H9 (cell line): ENCODE measurements around the gene DNER. TPM values are rescaled to one million over a fixed set of nuclear protein-coding genes. Genes with fewer than 3 reads are reported as not detected.

Experiments
- DNase-seq: peaks from one replicate; pipeline ENCODE4 v3.0.0-alpha.2; 2017
- H2AFZ ChIP-seq: one replicate; pipeline ENCODE4 v1.6.1; 2013; ENCODE audit warnings: mild to moderate bottlenecking, low read length, control low read depth, moderate library complexity
- H2AK5ac ChIP-seq: 2 replicates; pipeline ENCODE4 v1.6.1; 2013; ENCODE audit warnings: low read length, control low read depth, mixed read lengths; ENCODE audit not compliant: insufficient read length
- H2BK120ac ChIP-seq: one replicate; pipeline ENCODE4 v1.6.1; 2013; ENCODE audit warnings: low read depth, mild to moderate bottlenecking, low read length, control low read depth, inconsistent platforms; ENCODE audit not compliant: poor library complexity, severe bottlenecking
- H2BK12ac ChIP-seq: 2 replicates; pipeline ENCODE4 v1.6.1; 2013; ENCODE audit warnings: low read length, control low read depth, mixed read lengths, low read depth; ENCODE audit not compliant: insufficient read length
- H2BK15ac ChIP-seq: 2 replicates; pipeline ENCODE4 v1.6.1; 2013; ENCODE audit warnings: low read depth, low read length, control low read depth
- H2BK20ac ChIP-seq: one replicate; pipeline ENCODE4 v1.6.1; 2013; ENCODE audit warnings: low read depth, mild to moderate bottlenecking, low read length, control low read depth, inconsistent platforms; ENCODE audit not compliant: poor library complexity, severe bottlenecking
- H2BK5ac ChIP-seq: 2 replicates; pipeline ENCODE4 v1.6.1; 2013; ENCODE audit warnings: low read length, control low read depth, mixed read lengths; ENCODE audit not compliant: insufficient read length
- H3K14ac ChIP-seq: 2 replicates; pipeline ENCODE4 v1.6.1; 2013; ENCODE audit warnings: low read length, control low read depth; ENCODE audit not compliant: insufficient read depth
- H3K18ac ChIP-seq: 2 replicates; pipeline ENCODE4 v1.6.1; 2013; ENCODE audit warnings: low read depth, mild to moderate bottlenecking, mixed read lengths, low read length, control low read depth; ENCODE audit not compliant: insufficient read length
- H3K23ac ChIP-seq: 2 replicates; pipeline ENCODE4 v1.6.1; 2013; ENCODE audit warnings: low read length, control low read depth, mixed read lengths, low read depth; ENCODE audit not compliant: insufficient read length
- H3K23me2 ChIP-seq: 2 replicates; pipeline ENCODE4 v1.6.1; 2013; ENCODE audit warnings: low read depth, mild to moderate bottlenecking, mixed read lengths, low read length, control low read depth; ENCODE audit not compliant: insufficient read length, poor library complexity, severe bottlenecking
- H3K27ac ChIP-seq: 2 replicates; pipeline ENCODE4 v1.5.1; 2013; ENCODE audit warnings: low read length, control low read depth, mixed read lengths, low read depth; ENCODE audit not compliant: insufficient read length
- H3K27me3 ChIP-seq: 2 replicates; pipeline ENCODE4 v1.6.1; 2013; ENCODE audit warnings: low read length, control low read depth, inconsistent platforms; ENCODE audit not compliant: insufficient read depth
- H3K4ac ChIP-seq: 2 replicates; pipeline ENCODE4 v1.6.1; 2013; ENCODE audit warnings: low read depth, mild to moderate bottlenecking, control low read depth, inconsistent platforms, low read length, moderate library complexity
- H3K4me1 ChIP-seq: 2 replicates; pipeline ENCODE4 v1.6.1; 2013; ENCODE audit warnings: low read length, control low read depth, inconsistent platforms; ENCODE audit not compliant: insufficient read depth
- H3K4me2 ChIP-seq: 2 replicates; pipeline ENCODE4 v1.6.1; 2013; ENCODE audit warnings: low read length, control low read depth, mixed read lengths; ENCODE audit not compliant: insufficient read length, insufficient read depth
- H3K56ac ChIP-seq: 2 replicates; pipeline ENCODE4 v1.6.1; 2013; ENCODE audit warnings: low read depth, mild to moderate bottlenecking, mixed read lengths, low read length, control low read depth; ENCODE audit not compliant: insufficient read length
- H3K79me1 ChIP-seq: 2 replicates; pipeline ENCODE4 v1.6.1; 2013; ENCODE audit warnings: low read depth, mild to moderate bottlenecking, moderate library complexity, low read length, control low read depth, inconsistent platforms; ENCODE audit not compliant: insufficient read depth, poor library complexity, severe bottlenecking
- H3K79me2 ChIP-seq: 2 replicates; pipeline ENCODE4 v1.6.1; 2013; ENCODE audit warnings: low read length, control low read depth, inconsistent platforms; ENCODE audit not compliant: insufficient read depth
- H3K9ac ChIP-seq: 2 replicates; pipeline ENCODE4 v1.6.1; 2013; ENCODE audit warnings: low read length, control low read depth, mixed read lengths; ENCODE audit not compliant: insufficient read length; ENCODE audit errors: extremely low read depth
- H3K9me3 ChIP-seq: one replicate; pipeline ENCODE4 v1.6.1; 2013; ENCODE audit warnings: low read depth, low read length, inconsistent platforms; ENCODE audit not compliant: control insufficient read depth
- H3T11ph ChIP-seq: one replicate; pipeline ENCODE4 v1.6.1; 2013; ENCODE audit warnings: mild to moderate bottlenecking, low read length, control low read depth, inconsistent platforms
- H4K20me1 ChIP-seq: one replicate; pipeline ENCODE4 v1.6.1; 2013; ENCODE audit not compliant: control insufficient read depth, insufficient read length, insufficient read depth
- H4K5ac ChIP-seq: 2 replicates; pipeline ENCODE4 v1.6.1; 2013; ENCODE audit warnings: low read depth, mild to moderate bottlenecking, mixed read lengths, low read length, control low read depth; ENCODE audit not compliant: insufficient read length
- H4K8ac ChIP-seq: replicated peaks from 2 replicates; pipeline ENCODE4 v1.6.1; 2013; ENCODE audit warnings: low read length, control low read depth, mixed read lengths, low read depth; ENCODE audit not compliant: insufficient read length
- H4K91ac ChIP-seq: 2 replicates; pipeline ENCODE4 v1.6.1; 2013; ENCODE audit warnings: low read depth, mild to moderate bottlenecking, moderate library complexity, mixed read lengths, low read length, control low read depth; ENCODE audit not compliant: insufficient read length
- H3K27ac Mint-ChIP-seq, 3 experiments: 2 replicates in 2 of 3; 3 replicates in 1 of 3; pipeline ENCODE4 v1.8.0; 2020 to 2021; ENCODE audit warnings: mixed read lengths in 3 of 3, mild to moderate bottlenecking in 1 of 3, moderate library complexity in 1 of 3
- H3K27me3 Mint-ChIP-seq: 2 replicates; pipeline ENCODE4 v1.8.0; 2021; ENCODE audit warnings: low read depth, mild to moderate bottlenecking, moderate library complexity, mixed read lengths
- H3K36me3 Mint-ChIP-seq, 3 experiments: 2 replicates in 2 of 3; 3 replicates in 1 of 3; pipeline ENCODE4 v1.8.0; 2020 to 2021; ENCODE audit warnings: low read depth in 3 of 3, mixed read lengths in 3 of 3; ENCODE audit not compliant: insufficient read depth in 1 of 3
- H3K4me1 Mint-ChIP-seq, 2 experiments: 2 replicates each; pipeline ENCODE4 v1.8.0; 2020; ENCODE audit warnings: mixed read lengths in 2 of 2
- H3K4me3 Mint-ChIP-seq, 2 experiments: 2 replicates in 1 of 2; 3 replicates in 1 of 2; pipeline ENCODE4 v1.8.0; 2020 to 2021; ENCODE audit warnings: mild to moderate bottlenecking in 2 of 2, mixed read lengths in 2 of 2, moderate library complexity in 1 of 2
- H3K9me3 Mint-ChIP-seq, 2 experiments: 2 replicates in 1 of 2; 3 replicates in 1 of 2; pipeline ENCODE4 v1.8.0; 2020; ENCODE audit warnings: mild to moderate bottlenecking in 2 of 2, mixed read lengths in 2 of 2, moderate library complexity in 1 of 2
- WGBS: extraction: QIAGEN DNeasy Blood & Tissue Kit; methylation state at CpG from one replicate; pipeline ENCODE4 v1.1.7; 2013; ENCODE audit warnings: missing lambda C conversion rate, low lambda C conversion rate, mixed read lengths; ENCODE audit not compliant: insufficient read length; ENCODE audit errors: extremely low coverage; 5-methylcytosine and 5-hydroxymethylcytosine counted together
- total RNA-seq: library from RNA; stranded (reverse); gene quantifications from 2 replicates; pipeline ENCODE4 v1.2.1, GENCODE V29; 2021
- TF ChIP-seq, protein P1 (sequence below): fragments of 200-600 bp; sonication (generic); conservative IDR thresholded peaks from 3 replicates; pipeline ENCODE4 v1.8.0; 2021; ENCODE audit warnings: antibody characterized with exemption, mild to moderate bottlenecking

The DNER gene
- total RNA-seq, 1 experiment from 2014 or later = 1.0 TPM

- Histone ChIP-seq H3K4me1 (no peaks in the 10 kb centered on the region), H4K8ac (no peak overlapping the region), H3K79me1 (no peaks in the 10 kb centered on the region), H3K18ac (no peak overlapping the region), H3K9ac (no peak overlapping the region), H3K14ac (no peak overlapping the region), H3K79me2 (no peaks in the 10 kb centered on the region), H4K20me1 (no peaks in the 10 kb centered on the region), H4K91ac (no peak overlapping the region), H3K9me3 (no peaks in the 10 kb centered on the region), H3K4ac (no peak overlapping the region), H2BK15ac (no peak overlapping the region), H3K27ac (no peak overlapping the region), H3K56ac (no peak overlapping the region), H2BK5ac (no peak overlapping the region), H3K27me3 (no peaks in the 10 kb centered on the region), H4K5ac (no peak overlapping the region), H2BK120ac (no peak overlapping the region), H3K23ac (no peak overlapping the region), H2BK20ac (no peak overlapping the region), H2AFZ (no peak overlapping the region), H3K23me2 (no peaks in the 10 kb centered on the region), H3K4me2 (no peak overlapping the region), H3T11ph (no peak overlapping the region), H2AK5ac (no peak overlapping the region), H2BK12ac (no peak overlapping the region)
- no peak overlapping the region for H3K4me3 Mint-ChIP-seq
- no peak for DNase-seq
- H3K4me1 Mint-ChIP-seq = no peaks in the 10 kb centered on the region
- H3K27me3 Mint-ChIP-seq = no peaks in the 10 kb centered on the region
- no CpG with 5 or more reads among the region's 7 CpGs for WGBS
- H3K27ac Mint-ChIP-seq = no peak overlapping the region
- no peaks in the 10 kb centered on the region for H3K36me3 Mint-ChIP-seq
- H3K9me3 Mint-ChIP-seq = no peaks in the 10 kb centered on the region
- TF ChIP-seq, protein P1, sequence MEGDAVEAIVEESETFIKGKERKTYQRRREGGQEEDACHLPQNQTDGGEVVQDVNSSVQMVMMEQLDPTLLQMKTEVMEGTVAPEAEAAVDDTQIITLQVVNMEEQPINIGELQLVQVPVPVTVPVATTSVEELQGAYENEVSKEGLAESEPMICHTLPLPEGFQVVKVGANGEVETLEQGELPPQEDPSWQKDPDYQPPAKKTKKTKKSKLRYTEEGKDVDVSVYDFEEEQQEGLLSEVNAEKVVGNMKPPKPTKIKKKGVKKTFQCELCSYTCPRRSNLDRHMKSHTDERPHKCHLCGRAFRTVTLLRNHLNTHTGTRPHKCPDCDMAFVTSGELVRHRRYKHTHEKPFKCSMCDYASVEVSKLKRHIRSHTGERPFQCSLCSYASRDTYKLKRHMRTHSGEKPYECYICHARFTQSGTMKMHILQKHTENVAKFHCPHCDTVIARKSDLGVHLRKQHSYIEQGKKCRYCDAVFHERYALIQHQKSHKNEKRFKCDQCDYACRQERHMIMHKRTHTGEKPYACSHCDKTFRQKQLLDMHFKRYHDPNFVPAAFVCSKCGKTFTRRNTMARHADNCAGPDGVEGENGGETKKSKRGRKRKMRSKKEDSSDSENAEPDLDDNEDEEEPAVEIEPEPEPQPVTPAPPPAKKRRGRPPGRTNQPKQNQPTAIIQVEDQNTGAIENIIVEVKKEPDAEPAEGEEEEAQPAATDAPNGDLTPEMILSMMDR = no peak
Measured at GRCh38 chr2:229612384-229612971, 101.9 kb downstream of the DNER start.
